Loucy (cell line): ENCODE data around the gene PVALEF.

Experiments used
- H2AFZ ChIP-seq: fragments of 200-600 bp; sonication (generic); 2 replicates; pipeline ENCODE4 v1.6.0; 2016; ENCODE audit warnings: antibody characterized with exemption, mild to moderate bottlenecking, low read length, moderate library complexity
- H3F3A ChIP-seq: fragments of 200-600 bp; 2 replicates; pipeline ENCODE4 v1.6.0; 2016; ENCODE audit warnings: antibody characterized with exemption, low read depth, mild to moderate bottlenecking
- H3K27me3 ChIP-seq: fragments of 200-600 bp; sonication (generic); 2 replicates; pipeline ENCODE4 v1.6.1; 2014; ENCODE audit warnings: low read length, mild to moderate bottlenecking; ENCODE audit not compliant: insufficient read depth, poor library complexity, severe bottlenecking
- H3K36me3 ChIP-seq: fragments of 200-600 bp; sonication (generic); 2 replicates; pipeline ENCODE4 v1.6.1; 2016; ENCODE audit warnings: low read length; ENCODE audit not compliant: insufficient read depth
- H3K4me1 ChIP-seq: fragments of 200-600 bp; sonication (generic); 2 replicates; pipeline ENCODE4 v1.5.1; 2014; ENCODE audit warnings: low read length, mild to moderate bottlenecking; ENCODE audit not compliant: insufficient read depth, poor library complexity, severe bottlenecking
- H3K4me2 ChIP-seq: fragments of 200-600 bp; sonication (generic); 2 replicates; pipeline ENCODE4 v1.6.0; 2014; ENCODE audit warnings: antibody characterized with exemption, low read length, low read depth, mild to moderate bottlenecking; ENCODE audit not compliant: poor library complexity, severe bottlenecking
- H3K4me3 ChIP-seq: fragments of 200-600 bp; sonication (generic); 2 replicates; pipeline ENCODE4 v1.5.1; 2014; ENCODE audit warnings: low read length, mild to moderate bottlenecking, mixed read lengths; ENCODE audit not compliant: poor library complexity, severe bottlenecking
- H3K79me2 ChIP-seq: fragments of 200-600 bp; sonication (generic); 2 replicates; pipeline ENCODE4 v1.6.1; 2014; ENCODE audit warnings: low read length; ENCODE audit not compliant: insufficient read depth
- H3K9ac ChIP-seq: fragments of 200-600 bp; sonication (generic); 2 replicates; pipeline ENCODE4 v1.6.0; 2014; ENCODE audit warnings: mild to moderate bottlenecking, low read depth, low read length, moderate library complexity; ENCODE audit not compliant: poor library complexity, severe bottlenecking
- H3K9me2 ChIP-seq: fragments of 200-600 bp; sonication (generic); replicated peaks from 2 replicates; pipeline ENCODE4 v1.6.1; 2016; ENCODE audit warnings: low read depth, low read length, mixed read lengths
- H3K9me3 ChIP-seq: fragments of 200-600 bp; sonication (generic); 2 replicates; pipeline ENCODE4 v1.6.1; 2014; ENCODE audit warnings: mild to moderate bottlenecking, antibody characterized with exemption, low read length, low read depth; ENCODE audit not compliant: insufficient read depth
- H4K20me1 ChIP-seq: fragments of 200-600 bp; sonication (generic); 2 replicates; pipeline ENCODE4 v1.6.0; 2014; ENCODE audit warnings: antibody characterized with exemption, low read length, mild to moderate bottlenecking; ENCODE audit not compliant: insufficient read depth, poor library complexity, severe bottlenecking
- CTCF ChIP-seq: fragments of 200-600 bp; sonication (generic); conservative IDR thresholded peaks from 2 replicates; pipeline ENCODE4 v1.5.1; 2014; ENCODE audit warnings: mild to moderate bottlenecking, antibody characterized with exemption, low read length
- EZH2phosphoT487 ChIP-seq: fragments of 200-600 bp; IDR thresholded peaks from 2 replicates; pipeline ENCODE4 v1.6.1; 2018; ENCODE audit warnings: antibody characterized with exemption, mild to moderate bottlenecking, moderate library complexity, borderline replicate concordance

PVALEF gene

DNA sequence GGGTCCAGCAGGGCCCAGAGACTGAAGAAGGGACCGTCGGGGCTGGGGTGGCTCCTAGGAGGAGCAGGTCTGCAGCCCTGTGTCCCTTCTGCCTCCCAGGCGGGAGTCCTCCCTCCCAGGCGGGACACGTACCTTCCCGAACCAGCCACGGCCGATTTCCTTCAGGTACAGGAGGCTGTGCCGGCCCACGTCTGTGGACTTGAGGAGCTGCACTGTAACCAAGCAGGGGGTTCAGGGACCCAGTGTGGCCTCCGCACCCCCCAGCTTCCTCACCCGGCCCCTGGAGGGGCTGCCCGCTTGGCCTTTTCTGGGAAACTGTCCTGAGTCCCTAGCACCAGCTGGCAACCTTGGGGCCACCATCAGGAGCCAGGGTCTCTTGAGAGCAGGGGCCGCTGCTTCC, 37.0 kb upstream of the PVALEF start:
- Histone ChIP-seq H2AFZ (no peak overlapping the region), H3K9me3 (no peaks in the 10 kb centered on the region), H3K4me3 (no peak overlapping the region), H3K9me2 (no peaks in the 10 kb centered on the region), H3K36me3 (no peaks in the 10 kb centered on the region), H3K27me3 (no peaks in the 10 kb centered on the region), H3K9ac (no peak overlapping the region), H3K4me1 (no peaks in the 10 kb centered on the region), H3K4me2 (no peak overlapping the region), H3F3A (no peaks in the 10 kb centered on the region), H3K79me2 (no peaks in the 10 kb centered on the region), H4K20me1 (no peaks in the 10 kb centered on the region)
- TF ChIP-seq EZH2phosphoT487 (no peak), CTCF (no peak)

DNA sequence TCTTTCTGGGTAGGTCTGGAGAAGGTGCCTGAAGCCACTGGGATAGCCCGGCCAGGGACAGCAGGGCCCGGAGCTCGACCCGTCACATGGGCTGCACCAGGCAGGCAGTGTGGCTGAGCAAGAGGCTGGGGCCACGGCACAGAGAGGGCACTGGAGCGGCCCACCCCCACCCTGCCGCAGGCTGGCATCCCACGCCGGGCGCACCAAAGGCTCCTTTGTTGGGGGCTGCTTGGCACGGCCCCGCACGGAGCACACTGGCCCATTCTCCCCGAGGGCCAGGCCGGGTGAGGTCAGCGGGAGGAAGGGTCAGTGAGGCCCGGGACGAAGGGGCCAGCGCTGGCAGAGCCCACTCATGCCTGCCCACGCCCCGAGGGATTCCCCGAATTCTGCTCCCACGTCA, 36.5 kb upstream of the PVALEF start:
- H3K9me3 ChIP-seq = no peaks in the 10 kb centered on the region
- no peaks in the 10 kb centered on the region for H3K9me2 ChIP-seq
- H3K9ac ChIP-seq = no peak overlapping the region
- H2AFZ ChIP-seq = no peak overlapping the region
- H3K4me2 ChIP-seq = no peak overlapping the region
- no peaks in the 10 kb centered on the region for H3K4me1 ChIP-seq
- H4K20me1 ChIP-seq = no peaks in the 10 kb centered on the region
- no peaks in the 10 kb centered on the region for H3K36me3 ChIP-seq
- H3K4me3 ChIP-seq = no peak overlapping the region
- H3F3A ChIP-seq = no peaks in the 10 kb centered on the region
- TF ChIP-seq CTCF = no peak
- H3K79me2 ChIP-seq = no peaks in the 10 kb centered on the region
- H3K27me3 ChIP-seq = no peaks in the 10 kb centered on the region

DNA sequence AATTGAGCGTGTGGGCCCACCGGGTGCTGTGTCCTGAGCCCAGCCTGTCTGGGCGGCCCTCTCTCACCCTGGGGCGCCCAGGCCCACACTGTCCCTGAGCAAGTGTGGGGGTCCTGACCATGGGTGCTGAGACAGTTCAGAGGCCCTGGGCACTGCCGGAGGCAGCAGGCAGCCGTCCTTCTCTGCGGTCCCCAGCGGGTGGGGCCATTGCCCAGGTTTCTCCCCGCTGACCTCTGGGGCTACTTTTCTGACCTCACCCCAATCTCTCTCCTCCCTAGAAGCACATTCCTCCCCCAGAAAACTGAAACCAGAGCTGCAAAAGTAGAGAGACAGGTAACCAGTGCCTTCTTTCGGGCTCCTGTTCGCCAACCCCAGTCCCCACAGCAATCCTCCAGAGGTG, 36.0 kb upstream of the PVALEF start:
- no peak overlapping the region for H2AFZ ChIP-seq
- no peaks in the 10 kb centered on the region for H3K27me3 ChIP-seq
- H3K4me1 ChIP-seq = no peaks in the 10 kb centered on the region
- no peaks in the 10 kb centered on the region for H3K36me3 ChIP-seq
- H4K20me1 ChIP-seq = no peaks in the 10 kb centered on the region
- peak; percentile 30; the same call in 1 of the 2 replicates for TF ChIP-seq CTCF
- no peak for TF ChIP-seq EZH2phosphoT487
- H3F3A ChIP-seq = no peaks in the 10 kb centered on the region
- no peak overlapping the region for H3K4me2 ChIP-seq
- no peak overlapping the region for H3K9ac ChIP-seq
- H3K9me3 ChIP-seq = no peaks in the 10 kb centered on the region
- no peak overlapping the region for H3K4me3 ChIP-seq
- no peaks in the 10 kb centered on the region for H3K9me2 ChIP-seq
- H3K79me2 ChIP-seq = no peaks in the 10 kb centered on the region
